ENCODE measurements around the gene RSPO1. TPM values are rescaled to one million over a fixed set of nuclear protein-coding genes. Genes with fewer than 3 reads are reported as not detected.

Gene RSPO1
- total RNA-seq, 4 donors from 2014 or later: 0.53 TPM; not detected in 3

DNA sequence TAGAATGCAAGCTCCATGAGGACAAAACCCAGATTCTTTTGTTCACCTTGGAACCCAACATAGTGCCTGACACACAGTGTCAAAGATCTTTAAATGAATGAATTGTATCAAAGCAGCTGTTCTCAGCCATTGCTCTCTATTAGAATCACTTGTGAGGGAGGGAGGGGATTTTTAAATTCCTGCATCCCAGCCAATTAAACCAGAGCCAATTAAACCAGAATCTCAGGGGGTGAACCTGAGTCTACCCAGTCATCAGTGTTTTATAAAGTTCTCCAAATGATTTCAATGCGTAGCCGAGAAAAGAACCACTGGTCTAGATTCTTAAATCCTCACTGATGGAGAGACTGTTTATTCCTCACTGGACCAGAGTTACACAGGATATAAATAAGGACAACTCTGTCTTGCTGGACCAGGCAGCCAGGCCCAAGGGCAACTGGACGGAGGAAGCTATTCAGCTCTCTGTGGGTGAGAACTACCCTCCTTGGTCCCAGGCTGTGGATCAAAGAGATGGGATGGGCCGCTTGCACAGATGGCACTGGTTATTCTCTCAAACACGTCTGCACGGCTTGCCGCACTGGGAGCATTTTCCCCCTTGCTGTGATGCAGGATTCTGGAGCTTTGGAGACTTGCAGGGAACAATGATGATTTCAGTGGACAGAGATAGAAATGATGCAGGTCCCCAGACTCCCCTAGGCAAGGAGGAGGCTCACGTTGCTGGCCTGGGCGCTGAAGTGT is 37.6 kb upstream of the RSPO1 start:
- no peaks in the 10 kb centered on the region for H3K36me3 ChIP-seq
- no peak for TF ChIP-seq CTCF (IDR thresholded peaks at IDR 0.05 in 4 of 5, conservative IDR thresholded peaks at IDR 0.05 in 1 of 5)
- TF ChIP-seq POLR2A (IDR thresholded peaks at IDR 0.05): no peak
- no peaks in the 10 kb centered on the region for H3K4me1 ChIP-seq
- H3K27ac ChIP-seq: no peak overlapping the region
- H3K27me3 ChIP-seq: peaks cover 0 to 11% (median 6%) of the 10 kb centered on the region in 3 donors
- ATAC-seq: no peak
- in situ Hi-C loops (cut with MboI; ENCODE audit: low sequenced_read_pairs in 4 of 4) (no loop called here), intact Hi-C loops (cut with DNase I; ENCODE audit: low total_unique reads) (no loop called here)
- no peak for DNase-seq
- H3K9me3 ChIP-seq: no peaks in the 10 kb centered on the region
- H3K4me3 ChIP-seq: no peak overlapping the region

DNA sequence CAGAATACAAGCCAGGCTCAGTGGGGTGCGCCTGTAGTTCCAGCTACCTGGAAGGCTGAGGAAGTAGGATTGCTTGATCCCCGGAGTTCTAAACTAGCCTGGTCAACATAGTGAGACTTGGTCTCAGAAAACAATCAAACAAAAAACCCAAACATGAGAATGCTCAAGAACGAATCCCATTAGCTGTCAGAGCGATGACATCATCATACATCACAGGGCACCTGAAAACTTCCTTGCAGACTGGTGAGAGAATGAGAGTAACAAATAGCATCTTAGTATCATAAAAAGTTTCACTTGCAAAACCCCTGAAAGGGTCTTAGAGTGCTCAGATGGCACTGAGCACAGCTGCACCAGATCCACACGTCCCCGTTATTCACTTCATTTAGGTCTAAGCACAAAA is 36.6 kb upstream of the RSPO1 start:
- H3K27me3 ChIP-seq: peaks cover 0 to 11% (median 6%) of the 10 kb centered on the region in 3 donors

DNA sequence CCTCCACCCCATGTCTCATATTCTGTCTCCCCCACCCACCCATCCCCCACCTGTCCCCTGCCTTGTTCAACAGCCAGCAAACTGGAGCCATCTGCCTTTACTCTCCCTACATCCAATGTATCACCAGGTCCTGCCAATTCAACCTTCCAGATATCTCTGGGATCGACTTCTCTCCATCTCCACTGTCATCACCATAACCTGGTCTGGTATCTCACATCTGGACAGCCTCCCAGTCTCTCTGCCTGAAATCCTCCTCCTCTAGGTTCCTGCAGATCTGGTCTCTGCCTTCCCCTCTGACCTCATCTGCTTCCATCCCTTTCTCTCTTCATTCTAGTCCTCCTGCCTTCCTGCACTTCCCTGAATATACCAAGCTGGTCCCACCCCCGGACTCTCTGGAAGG is 35.4 kb upstream of the RSPO1 start:
- no peaks in the 10 kb centered on the region for H3K4me1 ChIP-seq
- DNase-seq (no peak), ATAC-seq (no peak)
- peaks cover 0 to 11% (median 6%) of the 10 kb centered on the region in 3 donors for H3K27me3 ChIP-seq
- intact Hi-C loops (cut with DNase I; ENCODE audit: low total_unique reads) (no loop called here), in situ Hi-C loops (cut with MboI; ENCODE audit: low sequenced_read_pairs in 4 of 4) (no loop called here)
- H3K9me3 ChIP-seq: no peaks in the 10 kb centered on the region
- H3K4me3 ChIP-seq: no peak overlapping the region
- H3K36me3 ChIP-seq: no peaks in the 10 kb centered on the region
- TF ChIP-seq CTCF (IDR thresholded peaks at IDR 0.05 in 4 of 5, conservative IDR thresholded peaks at IDR 0.05 in 1 of 5) (no peak), POLR2A (IDR thresholded peaks at IDR 0.05) (no peak)
- no peak overlapping the region for H3K27ac ChIP-seq

More for the DNA sequence above, 36.6 kb upstream of the RSPO1 start:
- no peak for ATAC-seq
- in situ Hi-C loops (cut with MboI; ENCODE audit: low sequenced_read_pairs in 4 of 4) (no loop called here), intact Hi-C loops (cut with DNase I; ENCODE audit: low total_unique reads) (no loop called here)
- Histone ChIP-seq H3K4me1 (no peaks in the 10 kb centered on the region), H3K9me3 (no peaks in the 10 kb centered on the region), H3K4me3 (no peak overlapping the region), H3K36me3 (no peaks in the 10 kb centered on the region), H3K27ac (no peak overlapping the region)
- no peak for DNase-seq
- no peak for TF ChIP-seq POLR2A (IDR thresholded peaks at IDR 0.05)
- no peak for TF ChIP-seq CTCF (IDR thresholded peaks at IDR 0.05 in 4 of 5, conservative IDR thresholded peaks at IDR 0.05 in 1 of 5)

DNA sequence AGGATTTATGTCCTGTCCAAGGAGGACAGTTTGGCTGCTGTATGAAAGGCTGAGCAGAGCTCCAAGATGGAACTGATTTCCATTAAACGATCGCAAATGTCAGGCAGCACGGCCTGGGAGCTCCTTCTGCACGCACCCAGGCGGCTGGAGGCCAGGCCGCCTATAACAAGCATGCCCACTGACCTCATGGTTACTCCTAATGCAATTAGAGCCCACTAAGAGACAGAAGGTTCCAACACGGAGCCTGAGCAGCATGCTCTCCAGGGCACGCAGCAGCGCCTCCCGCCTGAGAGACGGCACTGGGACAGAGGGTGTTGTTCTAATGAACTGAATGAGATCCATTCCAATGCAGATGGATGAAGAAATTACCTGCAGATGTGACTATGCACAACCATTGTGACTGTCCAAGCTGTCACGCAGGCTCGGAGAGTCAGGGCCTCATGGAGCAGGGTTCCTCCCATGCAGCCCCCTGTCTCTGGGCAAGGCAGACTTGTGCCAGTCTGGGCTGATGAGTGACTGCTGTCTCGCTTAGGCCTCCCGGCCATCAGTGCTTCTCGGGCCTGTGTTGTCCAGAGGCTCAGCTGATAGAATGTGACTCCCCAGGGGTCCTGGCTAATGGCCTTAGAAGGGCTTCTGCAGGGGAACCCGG is 32.5 kb upstream of the RSPO1 start:
- Histone ChIP-seq H3K4me1 (no peaks in the 10 kb centered on the region), H3K36me3 (no peaks in the 10 kb centered on the region), H3K9me3 (no peaks in the 10 kb centered on the region), H3K4me3 (no peak overlapping the region), H3K27ac (no peak overlapping the region), H3K27me3 (peaks cover 0 to 11% (median 6%) of the 10 kb centered on the region in 3 donors)
- intact Hi-C loops (cut with DNase I; ENCODE audit: low total_unique reads): no loop called here
- in situ Hi-C loops (cut with MboI; ENCODE audit: low sequenced_read_pairs in 4 of 4): no loop called here
- ATAC-seq: no peak
- no peak for TF ChIP-seq POLR2A (IDR thresholded peaks at IDR 0.05)
- TF ChIP-seq CTCF (IDR thresholded peaks at IDR 0.05 in 4 of 5, conservative IDR thresholded peaks at IDR 0.05 in 1 of 5): no peak
- no peak for DNase-seq
